T follicular helper cell (primary cell): ENCODE measurements around the gene SARDH.

Source experiments
- DNase-seq: peaks from one replicate; pipeline ENCODE4 v3.0.0-alpha.2; 2020; ENCODE audit warnings: low read depth

SARDH gene

DNA sequence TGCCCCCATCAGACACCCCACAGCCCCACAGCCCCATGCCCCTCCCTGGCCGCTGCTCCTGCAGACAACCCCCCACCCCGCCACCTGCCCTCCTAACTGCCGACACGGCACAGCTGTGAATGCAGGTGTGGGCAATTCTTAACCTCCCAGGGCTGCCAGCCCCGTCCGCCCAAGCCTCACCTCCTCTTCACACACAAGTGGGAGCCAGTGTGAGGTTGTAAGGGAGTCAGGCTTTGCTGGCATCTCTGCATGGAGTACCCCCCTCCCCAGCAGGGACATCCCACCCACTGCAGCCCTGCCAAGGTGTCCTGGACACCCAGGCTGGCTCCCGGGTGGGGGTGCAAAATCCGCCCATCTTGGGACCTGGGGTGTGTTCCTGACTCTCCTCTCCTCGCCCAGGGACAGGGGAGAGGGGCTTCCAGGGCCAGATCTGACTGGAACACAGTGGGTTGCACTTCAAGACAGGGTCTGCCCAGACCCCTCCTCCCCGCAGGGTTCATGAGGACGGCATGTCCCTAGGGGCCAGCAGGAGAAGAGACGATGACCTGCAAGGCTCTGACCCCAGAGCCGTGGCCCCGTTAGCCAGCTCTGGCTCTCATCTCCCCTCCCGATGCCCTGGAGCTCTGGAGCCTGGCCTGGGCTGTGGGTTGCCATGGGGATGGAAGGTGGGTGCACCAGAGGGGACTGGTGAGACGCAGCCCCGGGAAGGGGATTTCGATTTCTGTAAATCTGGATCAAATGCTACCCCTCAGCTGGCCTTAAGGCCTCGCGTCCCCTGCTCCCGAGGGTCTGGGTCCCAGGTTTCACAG lies 34.4 kb downstream of the SARDH start:
- DNase-seq: no peak

GRCh38 chr9:133702798-133703590 lies 35.2 kb downstream of the SARDH start:
- peak; percentile 19 for DNase-seq

GRCh38 chr9:133701981-133702797 lies 36.0 kb downstream of the SARDH start:
- peak; percentile 67 for DNase-seq

- peak; percentile 43 for DNase-seq
Observed at GRCh38 chr9:133701321-133701980, 36.7 kb downstream of the SARDH start.

GRCh38 chr9:133700819-133701320 lies 37.3 kb downstream of the SARDH start:
- no peak for DNase-seq

GRCh38 chr9:133699546-133699945 lies 38.6 kb downstream of the SARDH start:
- DNase-seq: no peak

- DNase-seq: no peak
Observed at GRCh38 chr9:133696071-133696472, 42.1 kb downstream of the SARDH start.

- no peak for DNase-seq
Observed at GRCh38 chr9:133694686-133695085, 43.5 kb downstream of the SARDH start.

DNA sequence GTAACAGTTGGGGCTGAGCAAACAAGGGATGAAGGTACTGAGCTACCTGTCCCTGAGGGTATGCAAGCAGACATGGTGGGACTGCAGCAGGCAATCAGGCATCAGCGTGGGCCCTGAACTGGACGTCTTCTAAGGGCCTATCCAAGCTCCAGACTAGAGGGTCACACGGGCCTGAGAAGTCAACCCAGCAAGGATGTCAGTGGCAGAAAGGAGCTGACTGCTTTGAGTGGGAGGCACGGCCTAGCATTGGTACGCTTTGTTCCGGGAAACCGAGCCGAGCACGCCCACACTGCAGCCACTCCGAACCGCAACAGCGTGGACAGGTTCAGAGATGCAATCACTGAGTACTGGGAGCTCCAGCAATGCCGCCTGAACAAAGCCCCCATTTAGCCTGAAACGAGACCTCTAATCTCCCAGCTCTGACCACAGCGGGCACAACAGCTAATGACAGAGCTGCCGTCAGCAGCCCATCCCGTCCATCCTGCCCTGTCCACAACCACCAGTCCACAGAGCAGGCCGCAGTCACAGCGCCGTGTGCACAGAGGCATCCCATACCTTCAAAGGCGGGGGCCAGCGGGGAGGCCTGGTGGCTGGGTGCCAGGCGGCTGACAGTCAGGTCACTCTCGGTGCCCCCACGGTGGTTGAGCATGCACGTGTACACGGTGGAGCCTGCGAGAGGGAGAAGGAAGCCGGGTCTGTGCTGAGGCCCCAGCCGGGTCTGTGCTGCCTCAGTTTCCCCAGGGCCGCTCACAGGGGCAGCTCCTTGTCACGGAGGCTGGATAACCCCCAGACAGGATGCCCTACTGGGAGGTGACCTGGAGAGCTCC lies 44.2 kb downstream of the SARDH start:
- DNase-seq: no peak

DNA sequence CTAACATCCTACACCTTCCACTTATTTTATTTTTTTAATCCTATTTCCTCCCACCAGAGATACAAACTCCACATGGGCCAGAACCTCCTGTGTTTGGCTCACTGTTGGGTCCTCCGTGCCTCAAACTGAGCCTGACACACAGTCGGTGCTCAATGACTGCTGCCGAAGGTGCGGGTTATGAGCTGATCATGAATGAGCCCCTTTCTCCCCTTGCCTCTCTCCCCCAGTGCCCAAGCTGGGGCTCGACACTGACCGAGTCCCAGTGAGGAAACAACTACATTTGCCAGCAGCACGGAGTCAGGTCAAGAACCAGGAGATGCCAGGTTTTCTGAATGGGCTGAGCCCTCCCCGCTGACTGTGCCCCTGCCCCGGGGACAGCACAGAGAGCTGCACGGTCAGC lies 45.0 kb downstream of the SARDH start:
- DNase-seq: no peak

DNA sequence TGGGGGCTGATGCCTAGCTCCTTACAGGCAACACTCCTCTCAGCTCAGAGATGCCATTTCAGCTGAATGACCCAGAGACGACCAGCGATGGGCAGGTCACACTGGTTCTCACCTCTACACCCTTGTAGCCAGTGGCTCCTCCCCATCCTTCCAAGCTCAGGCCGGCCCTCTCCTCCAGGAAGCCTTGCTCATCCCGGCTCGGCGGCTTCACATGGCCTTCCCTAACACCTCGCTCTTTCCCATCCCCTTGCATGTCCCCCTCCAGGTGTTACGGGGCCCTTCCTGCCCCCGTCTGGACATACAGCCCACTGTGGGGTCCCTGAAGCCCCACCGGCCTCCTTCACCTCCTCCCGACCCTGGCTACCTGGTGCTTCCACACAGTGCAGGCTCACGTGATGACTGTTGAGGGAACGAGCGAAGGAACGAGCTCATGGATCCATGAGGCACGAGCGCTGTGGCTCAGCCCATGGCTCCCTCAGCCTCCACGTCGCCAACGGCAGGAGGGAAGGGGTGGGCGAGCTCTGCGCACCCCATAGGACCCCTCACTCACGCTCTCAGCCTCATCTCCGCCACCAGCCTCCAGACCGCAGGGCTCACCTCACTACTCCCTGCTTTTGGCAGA lies 45.7 kb downstream of the SARDH start:
- no peak for DNase-seq

- DNase-seq: no peak
Observed at GRCh38 chr9:133691626-133692363, 46.4 kb downstream of the SARDH start.

DNA sequence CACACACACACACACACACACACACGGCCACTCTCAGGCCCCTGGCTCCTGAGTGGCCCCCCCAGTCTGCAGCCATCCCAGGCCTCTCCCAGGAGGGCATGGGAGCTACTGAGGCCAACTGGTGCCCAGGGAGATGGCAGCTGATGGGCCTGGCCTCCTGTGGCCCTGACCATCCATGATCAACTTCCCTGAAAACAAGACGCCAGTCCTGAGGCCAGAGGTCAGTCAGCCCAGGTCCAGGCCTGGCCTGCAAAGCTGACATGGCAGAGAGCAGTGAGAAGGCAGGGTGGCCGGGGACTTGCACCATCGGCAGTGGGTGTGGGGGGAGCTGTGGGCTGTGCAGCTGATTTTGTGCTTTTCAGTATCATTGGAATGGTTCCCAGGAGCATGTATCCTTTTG lies 47.0 kb downstream of the SARDH start:
- no peak for DNase-seq

DNA sequence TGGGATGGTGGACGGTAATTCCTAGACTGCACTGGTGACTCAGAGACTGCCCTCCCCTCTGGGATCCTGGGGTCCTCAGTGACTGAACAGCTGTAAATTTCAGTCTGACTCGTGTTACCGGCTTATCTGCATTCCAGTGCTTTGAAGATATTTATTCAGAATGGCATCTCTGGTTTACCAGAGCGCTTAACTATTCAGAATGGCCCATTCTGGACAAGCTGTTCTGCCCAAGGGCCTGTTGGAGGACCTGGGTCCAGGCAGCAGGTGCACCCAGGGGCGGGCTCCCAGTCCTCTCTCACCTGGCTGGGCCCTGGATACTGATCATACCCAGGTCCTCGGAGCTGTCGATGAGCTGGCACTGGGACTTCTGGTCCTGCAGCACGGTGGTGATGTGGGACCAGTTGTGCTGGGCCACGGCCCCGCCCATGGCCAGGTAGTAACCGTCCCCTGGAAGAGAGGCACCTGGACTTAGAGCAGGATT lies 48.0 kb downstream of the SARDH start:
- no peak for DNase-seq

- DNase-seq: no peak
Observed at GRCh38 chr9:133689151-133689763, 48.9 kb downstream of the SARDH start.

- DNase-seq: no peak
Observed at GRCh38 chr9:133687856-133688761, 50.0 kb downstream of the SARDH start.

DNA sequence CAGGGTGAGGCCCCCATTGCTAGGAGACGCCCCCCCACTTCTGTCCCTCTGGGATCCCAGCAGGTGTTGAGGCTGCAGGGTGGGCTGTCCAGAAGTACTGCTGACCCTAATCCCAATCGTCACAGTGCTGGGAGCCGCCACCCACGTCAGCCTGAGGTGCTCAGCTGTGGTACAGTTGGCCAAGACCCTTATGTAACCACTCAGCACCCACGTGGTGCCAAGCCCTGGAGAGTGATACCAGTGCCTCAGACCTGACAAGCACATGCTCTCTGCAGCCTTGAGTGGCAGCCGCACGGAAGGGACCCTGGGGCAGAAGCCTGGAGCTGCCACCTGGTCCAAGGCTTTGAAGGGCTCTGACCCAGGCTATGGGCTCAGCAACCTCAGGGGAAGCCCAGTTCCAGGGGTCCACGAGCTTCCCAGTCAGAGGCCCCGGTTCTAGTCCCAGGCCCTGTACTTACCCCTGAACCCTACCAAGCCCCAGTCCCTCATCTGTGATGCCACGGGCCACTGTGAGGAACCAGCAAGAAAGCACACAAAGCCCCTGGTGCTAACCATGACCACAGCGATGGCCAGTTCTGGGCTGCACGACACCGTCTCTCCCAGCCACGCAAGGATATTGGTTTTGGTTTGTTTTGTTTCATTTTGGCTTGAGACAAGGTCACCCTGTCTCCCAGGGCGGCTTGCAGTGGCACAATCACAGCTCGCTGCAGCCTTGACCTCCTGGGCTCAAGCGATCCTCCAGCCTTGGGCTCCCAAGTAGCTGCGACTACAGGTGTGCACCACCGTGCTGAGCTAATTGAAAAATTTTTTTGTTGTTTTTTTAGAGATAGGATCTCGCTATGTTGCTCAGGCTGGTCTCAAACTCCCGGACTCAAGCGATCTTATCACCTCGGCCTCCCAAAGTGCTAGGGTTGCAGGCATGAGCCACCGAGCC lies 51.2 kb downstream of the SARDH start:
- DNase-seq: no peak
